Measurements from ENCODE around the gene DTNA.
"Not testable (repeated sequence)": the region's sequence is repeated elsewhere in the genome, so short reads cannot be mapped to it uniquely, and the experiment has no call there.

The DTNA gene

GRCh38 chr18:34864836-34865497 is 154.9 kb downstream of the DTNA start:
- DNase-seq: peak; percentile 58

- DNase-seq: no peak
These were observed 156.2 kb downstream of the DTNA start for GRCh38 chr18:34866310-34866709.

DNA sequence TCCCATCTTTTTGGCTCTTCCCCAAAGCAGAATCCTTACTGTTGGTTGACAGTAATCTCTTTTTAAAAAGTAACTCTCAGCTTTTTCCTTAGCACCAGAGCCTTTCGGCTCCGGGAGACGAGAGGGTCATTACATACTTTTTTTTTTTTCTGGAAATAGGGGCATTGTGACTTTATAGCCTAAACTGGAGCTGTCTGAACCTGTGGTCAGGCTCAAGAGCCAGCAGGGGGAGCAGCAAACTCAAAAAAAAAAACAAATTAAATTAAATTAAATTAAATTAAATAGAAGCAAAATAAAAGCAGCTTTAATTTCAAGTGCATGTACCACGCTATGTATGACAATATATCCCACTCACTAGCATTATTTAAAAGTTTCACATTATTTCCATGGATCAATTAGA is 156.6 kb downstream of the DTNA start:
- peak; percentile 21 for DNase-seq

- DNase-seq: peak; percentile 52
These were observed 157.4 kb downstream of the DTNA start for GRCh38 chr18:34867520-34867919.

DNA sequence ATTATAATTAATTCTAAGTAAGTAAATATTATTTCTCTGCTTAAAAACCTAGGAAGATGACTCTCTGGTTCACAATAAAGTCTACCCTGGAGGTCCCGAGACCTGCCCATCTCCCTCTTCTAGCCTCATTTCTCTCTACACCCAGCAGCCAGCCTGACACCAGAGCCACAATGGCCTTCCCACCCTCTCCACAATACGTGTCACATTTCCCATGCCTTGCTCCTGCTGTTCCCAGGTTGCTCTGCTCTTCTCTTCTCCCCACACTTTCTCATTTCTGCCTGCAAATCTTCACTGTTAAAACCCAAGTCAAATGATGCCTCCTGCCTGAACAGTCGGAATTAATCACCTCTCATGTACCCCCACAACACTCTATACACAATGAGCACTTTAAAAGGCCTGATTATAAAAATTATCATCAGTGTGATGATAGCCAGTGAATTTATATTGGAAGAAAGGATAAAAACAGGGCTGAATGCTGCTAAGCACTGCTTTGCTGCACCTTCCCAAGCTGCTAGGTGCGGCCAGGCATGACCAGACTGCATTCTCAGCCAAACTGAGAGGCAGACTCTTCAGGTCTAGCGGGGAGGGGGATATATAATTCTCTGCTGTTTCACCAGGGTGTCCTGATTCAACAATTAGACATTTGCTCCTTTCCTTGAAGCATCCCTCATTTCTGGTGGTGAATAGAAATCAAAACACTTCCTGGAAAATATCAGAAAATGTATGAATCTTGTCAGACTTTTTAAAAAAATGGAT is 160.6 kb downstream of the DTNA start:
- DNase-seq: no peak

GRCh38 chr18:34871435-34871834 is 161.3 kb downstream of the DTNA start:
- peak; percentile 30 for DNase-seq

DNA sequence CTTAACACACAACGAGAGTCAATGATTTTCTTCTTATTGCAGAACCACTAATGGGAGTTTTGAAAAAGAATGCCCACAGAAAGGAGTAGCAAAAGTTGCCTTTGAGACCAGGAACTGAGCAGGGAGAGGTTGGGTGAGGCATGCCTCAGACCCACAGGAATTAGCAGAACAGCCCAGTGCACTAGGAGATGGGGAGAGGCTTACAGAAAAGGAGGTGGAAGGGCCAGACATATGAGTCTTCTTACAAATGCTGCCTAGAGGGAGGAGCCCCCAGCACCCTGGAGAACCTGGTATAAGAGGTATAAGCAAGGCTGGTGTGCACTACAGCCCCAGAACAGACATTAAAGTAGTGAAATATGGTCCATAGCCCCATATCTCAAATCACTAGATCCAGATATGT is 162.0 kb downstream of the DTNA start:
- DNase-seq: no peak

- no peak for DNase-seq
These were observed 164.0 kb downstream of the DTNA start for GRCh38 chr18:34873986-34874580.

GRCh38 chr18:34875150-34875549 is 165.1 kb downstream of the DTNA start:
- no peak for DNase-seq

GRCh38 chr18:34880403-34880802 is 170.3 kb downstream of the DTNA start:
- no peak for DNase-seq

DNA sequence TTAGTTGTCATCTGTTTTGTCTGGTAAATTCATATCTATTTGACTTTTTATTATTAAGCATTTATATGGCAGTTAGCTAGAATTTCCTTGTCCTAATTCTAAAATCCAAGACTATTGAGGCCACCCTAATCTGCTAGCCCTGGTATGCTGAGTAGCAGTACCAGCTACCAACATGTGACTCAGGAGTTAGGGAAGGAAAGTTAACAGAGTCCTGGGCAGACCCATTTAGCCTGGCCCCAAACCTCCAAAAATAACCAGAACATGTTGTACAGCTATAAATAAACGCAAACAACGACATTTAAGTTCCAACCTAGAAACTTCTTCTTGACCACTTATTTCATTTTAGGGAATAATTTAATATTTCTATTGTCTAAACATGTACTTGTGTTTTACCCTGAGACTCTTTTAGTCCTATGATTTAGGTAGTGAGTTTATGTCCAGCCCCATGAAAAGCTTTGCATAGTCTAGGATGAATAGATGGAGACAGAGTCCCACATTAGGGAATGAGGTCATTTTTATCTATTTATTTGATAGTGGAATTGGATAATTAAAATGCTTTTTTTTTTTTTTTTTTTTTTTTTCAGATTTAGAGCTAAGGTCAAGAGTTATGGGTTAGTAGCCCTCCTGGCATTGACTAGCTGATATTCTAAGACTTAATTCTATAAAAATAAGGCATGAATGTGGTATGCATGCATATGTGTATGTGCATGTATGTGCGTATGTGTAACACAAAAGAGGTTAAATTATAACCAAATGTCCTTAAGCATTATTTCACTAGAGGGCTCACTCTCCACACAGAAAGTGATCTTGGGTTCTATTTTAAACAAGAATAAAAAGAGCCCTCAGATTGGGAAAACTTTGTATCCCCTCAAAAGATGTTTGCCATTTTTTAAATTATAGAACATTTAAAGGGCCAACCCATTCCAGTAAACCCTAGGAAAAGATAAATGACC is 171.1 kb downstream of the DTNA start:
- peak; percentile 5 for DNase-seq

GRCh38 chr18:34884436-34884835 is 174.3 kb downstream of the DTNA start:
- DNase-seq: no peak

- no peak for DNase-seq
These were observed 176.1 kb downstream of the DTNA start for GRCh38 chr18:34886177-34886576.

DNA sequence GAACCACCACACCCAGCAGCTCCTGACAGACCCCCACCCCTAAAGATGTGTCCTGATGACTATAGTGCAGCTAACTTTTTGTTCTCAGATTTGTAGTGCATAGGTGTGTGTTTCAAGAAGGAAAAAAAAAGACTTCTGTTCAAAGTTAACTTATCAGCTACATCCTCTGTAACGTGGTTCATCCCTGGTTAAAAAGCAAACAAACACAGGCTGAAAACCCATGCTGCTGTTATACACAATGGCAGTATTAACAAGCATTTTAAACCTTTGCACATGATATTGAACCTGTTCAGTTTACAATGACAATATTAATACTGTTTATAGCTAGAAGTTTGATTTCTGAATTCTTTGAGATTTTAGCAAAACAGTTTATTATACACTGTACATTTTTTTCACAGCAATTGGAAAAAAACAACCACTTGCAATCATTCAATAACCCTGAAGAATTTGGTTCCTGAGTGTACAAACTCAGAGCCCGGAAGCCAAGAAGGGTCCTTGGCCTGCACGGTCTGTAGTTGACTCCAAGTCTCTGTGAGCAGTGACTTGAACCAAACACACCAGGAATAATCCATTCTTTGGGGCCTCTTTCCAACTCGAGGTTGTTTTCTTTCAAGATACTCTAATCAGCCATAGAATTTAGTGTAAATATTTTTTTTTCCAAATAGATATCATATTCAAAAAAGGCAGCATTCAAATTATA is 177.9 kb downstream of the DTNA start:
- DNase-seq: no peak

GRCh38 chr18:34890486-34891085 is 180.5 kb downstream of the DTNA start:
- no peak for DNase-seq

- no peak for DNase-seq
These were observed 182.3 kb downstream of the DTNA start for GRCh38 chr18:34892379-34892778.

DNA sequence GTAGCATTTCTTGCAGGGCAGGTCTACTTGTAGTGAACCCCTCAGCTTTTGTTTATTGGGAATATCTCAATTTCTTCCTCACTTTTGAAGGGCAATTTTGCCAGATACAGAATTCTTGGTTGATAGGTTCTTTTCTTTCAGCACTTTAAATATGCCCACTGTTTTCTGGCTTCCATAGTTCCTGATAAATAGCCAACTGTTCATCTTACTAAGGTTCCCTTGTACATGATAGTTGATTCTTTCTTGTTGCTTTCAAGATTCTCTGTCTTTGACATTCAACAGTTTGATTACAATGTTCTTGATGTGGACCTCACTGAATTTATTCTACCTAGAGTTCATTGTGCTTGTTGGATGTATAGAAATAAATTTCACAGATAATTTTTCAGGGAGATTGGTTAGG is 183.1 kb downstream of the DTNA start:
- DNase-seq: no peak

- peak; percentile 28 for DNase-seq
These were observed 191.2 kb downstream of the DTNA start for GRCh38 chr18:34901299-34901698.

- no peak for DNase-seq
These were observed 194.9 kb downstream of the DTNA start for GRCh38 chr18:34904994-34905393.

DNA sequence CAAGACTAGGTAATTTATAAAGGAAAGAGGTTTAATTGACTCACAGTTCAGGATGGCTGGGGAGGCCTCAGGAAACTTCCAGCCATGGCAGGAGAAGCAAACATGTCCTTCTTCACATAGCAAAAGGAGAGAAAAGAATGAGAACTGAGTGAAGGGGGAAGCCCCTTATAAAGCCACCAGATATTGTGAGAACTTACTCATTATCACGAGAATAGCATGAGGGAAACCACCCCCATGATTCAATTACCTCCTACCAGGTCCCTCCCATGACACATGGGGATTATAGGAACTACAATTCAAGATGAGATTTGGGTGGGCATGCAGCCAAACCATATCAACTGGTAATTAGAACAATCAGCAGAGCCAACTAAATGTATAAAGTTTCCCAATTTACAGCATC is 196.9 kb downstream of the DTNA start:
- not testable (repeated sequence) for DNase-seq

DNA sequence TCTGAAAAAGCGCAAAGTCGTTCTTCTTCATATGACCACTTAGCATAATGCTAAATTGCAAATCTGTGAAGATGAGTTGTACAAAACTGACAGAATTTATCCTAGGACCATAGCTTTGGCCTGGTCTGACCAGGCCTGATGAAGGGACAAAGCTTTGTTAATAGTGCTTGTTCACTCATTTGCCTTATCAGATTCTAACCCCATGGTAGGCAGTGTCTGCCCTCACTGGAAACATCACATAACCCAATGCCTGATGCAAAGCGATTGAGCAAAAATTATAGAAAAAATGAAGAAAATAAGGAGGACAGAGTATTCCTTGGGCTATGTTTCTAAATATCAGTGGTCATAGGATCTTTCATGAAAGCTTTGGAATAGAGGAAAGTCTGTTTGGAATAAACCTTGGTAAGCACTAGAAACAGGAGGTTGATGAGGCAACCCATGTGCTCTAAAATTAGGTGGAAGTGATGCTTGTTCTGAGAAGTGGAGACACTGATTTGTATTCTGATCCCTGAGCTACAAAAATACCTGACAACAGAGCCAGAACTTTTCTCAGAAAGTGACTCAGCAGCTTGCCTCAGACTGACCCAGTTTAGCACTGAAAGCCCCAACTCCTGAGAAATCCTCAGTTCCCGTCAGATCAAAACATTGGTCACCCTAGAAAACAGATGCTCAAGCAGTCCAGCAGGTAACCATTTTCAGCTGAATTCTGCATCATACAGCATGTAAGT is 199.7 kb downstream of the DTNA start:
- no peak for DNase-seq
